Endodermal cell (in vitro differentiated cells): ENCODE measurements around the gene ARPIN. TPM values are rescaled to one million over a fixed set of nuclear protein-coding genes. Genes with fewer than 3 reads are reported as not detected.

ENCODE experiments used
- DNase-seq: peaks from one replicate; pipeline ENCODE4 v3.0.0-alpha.2; 2017
- H3K27ac ChIP-seq: 2 replicates; pipeline ENCODE4 v1.5.1; 2013; ENCODE audit warnings: mild to moderate bottlenecking, low read depth, low read length, moderate library complexity
- H3K27me3 ChIP-seq: 2 replicates; pipeline ENCODE4 v1.6.1; 2013; ENCODE audit warnings: mild to moderate bottlenecking, low read length, moderate library complexity; ENCODE audit not compliant: insufficient read depth, control insufficient read depth, poor library complexity, severe bottlenecking
- H3K36me3 ChIP-seq: 2 replicates; pipeline ENCODE4 v1.7.0; 2013; ENCODE audit warnings: mild to moderate bottlenecking, low read length, moderate library complexity; ENCODE audit not compliant: control insufficient read depth, insufficient read depth
- H3K4me1 ChIP-seq: one replicate; pipeline ENCODE4 v1.7.0; 2013; ENCODE audit warnings: low read length; ENCODE audit not compliant: control insufficient read depth, insufficient read depth
- H3K4me3 ChIP-seq: 2 replicates; pipeline ENCODE4 v1.5.1; 2013; ENCODE audit warnings: mild to moderate bottlenecking, low read length, moderate library complexity
- H3K9ac ChIP-seq: 2 replicates; pipeline ENCODE4 v1.6.1; 2013; ENCODE audit warnings: mild to moderate bottlenecking, low read length, moderate library complexity; ENCODE audit not compliant: poor library complexity, severe bottlenecking; ENCODE audit errors: extremely low read depth
- H3K9me3 ChIP-seq: 2 replicates; pipeline ENCODE4 v1.6.1; 2013; ENCODE audit warnings: mild to moderate bottlenecking, low read length, moderate library complexity; ENCODE audit not compliant: control insufficient read depth
- H3K27ac Mint-ChIP-seq: 2 replicates; pipeline ENCODE4 v1.8.0; 2020; ENCODE audit warnings: mixed read lengths
- H3K27me3 Mint-ChIP-seq: 2 replicates; pipeline ENCODE4 v1.8.0; 2021; ENCODE audit warnings: mild to moderate bottlenecking, mixed read lengths; ENCODE audit not compliant: insufficient read depth
- H3K36me3 Mint-ChIP-seq: 2 replicates; pipeline ENCODE4 v1.8.0; 2020; ENCODE audit warnings: low read depth, mixed read lengths
- H3K4me1 Mint-ChIP-seq: 2 replicates; pipeline ENCODE4 v1.8.0; 2020; ENCODE audit warnings: mixed read lengths
- H3K4me3 Mint-ChIP-seq: 2 replicates; pipeline ENCODE4 v1.8.0; 2020; ENCODE audit warnings: mild to moderate bottlenecking, moderate library complexity, mixed read lengths
- H3K9me3 Mint-ChIP-seq: 2 replicates; pipeline ENCODE4 v1.8.0; 2020; ENCODE audit warnings: mild to moderate bottlenecking, mixed read lengths
- CTCF ChIP-seq: fragments of 200-600 bp; sonication (generic); conservative IDR thresholded peaks from 2 replicates; pipeline ENCODE4 v1.5.0; 2021; ENCODE audit warnings: antibody characterized with exemption, mild to moderate bottlenecking
- WGBS, 2 experiments: methylation state at CpG; one replicate each; pipeline versions ENCODE4 v1.1.5 to v1.1.7; 2013; ENCODE audit warnings: missing lambda C conversion rate in 2 of 2, mixed read lengths in 1 of 2; ENCODE audit not compliant: insufficient coverage in 1 of 2, insufficient read length in 1 of 2; 5-methylcytosine and 5-hydroxymethylcytosine counted together
- total RNA-seq, 2 donors: library from RNA; stranded (reverse); fragmentation: NEBNext Ultra II Directional in 1 of 2; extraction: Animal tissue kit (Norgen Biotek cat#: 25700) in 1 of 2; gene quantifications; 2 replicates in 1 of 2; 3 replicates in 1 of 2; pipeline ENCODE4 v1.2.1, GENCODE V29; 2021

ARPIN gene
- total RNA-seq, 2 donors from 2014 or later, result 6.9 to 11.2 TPM

DNA sequence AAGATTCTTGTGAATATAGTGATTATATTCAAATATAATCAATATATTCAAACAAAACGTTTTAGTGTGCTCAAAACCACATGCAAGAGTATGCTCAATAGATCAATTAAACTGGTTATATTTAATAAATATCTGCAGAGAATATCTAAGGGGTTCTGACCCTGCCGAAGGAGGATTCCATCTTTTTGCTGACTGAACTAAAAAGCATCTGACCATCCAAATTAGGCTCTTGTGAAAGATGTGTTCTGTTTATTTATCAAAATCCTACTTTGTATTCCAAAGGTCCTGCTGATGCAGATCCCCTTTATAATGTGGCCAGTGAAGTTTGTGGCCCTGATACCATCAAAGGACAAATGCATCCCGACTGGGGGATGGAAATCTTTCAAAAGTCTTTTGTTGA, 41.8 kb upstream of the ARPIN start:
- Histone ChIP-seq H3K27me3 (no peaks in the 10 kb centered on the region), H3K27ac (no peak overlapping the region), H3K36me3 (no peaks in the 10 kb centered on the region), H3K4me1 (no peaks in the 10 kb centered on the region), H3K9ac (no peak overlapping the region), H3K9me3 (no peaks in the 10 kb centered on the region), H3K4me3 (no peak overlapping the region)
- H3K4me1 Mint-ChIP-seq, result no peaks in the 10 kb centered on the region
- peaks cover 8% of the 10 kb centered on the region for H3K9me3 Mint-ChIP-seq
- 100% methylated on average over 2 of the region's 3 CpGs; no CpG with 5 or more reads in 1 of the 2 experiments for WGBS, 2 experiments
- TF ChIP-seq CTCF, result no peak
- no peak for DNase-seq
- no peaks in the 10 kb centered on the region for H3K36me3 Mint-ChIP-seq
- H3K27me3 Mint-ChIP-seq, result peaks cover 2% of the 10 kb centered on the region
- no peak overlapping the region for H3K27ac Mint-ChIP-seq
- H3K4me3 Mint-ChIP-seq, result no peak overlapping the region

DNA sequence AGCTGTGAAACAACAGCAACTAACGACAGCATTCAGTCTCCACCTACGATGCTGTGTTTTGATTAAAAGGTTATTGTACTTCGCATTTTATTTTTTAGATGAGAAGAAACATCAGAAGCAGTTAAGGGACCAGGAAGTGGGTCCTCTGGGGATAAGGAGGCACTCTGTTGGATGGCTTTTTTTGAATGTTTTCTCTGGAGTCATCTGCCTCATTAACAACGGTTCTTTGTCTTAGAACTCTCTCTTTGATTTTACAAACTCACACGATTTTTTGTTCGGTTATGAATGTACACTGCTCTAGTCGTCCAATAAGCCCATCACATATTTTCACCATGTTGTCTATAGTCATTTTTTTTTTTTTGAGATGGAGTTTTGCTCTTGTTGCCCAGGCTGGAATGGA, 36.0 kb upstream of the ARPIN start:
- Mint-ChIP-seq H3K4me1 (no peaks in the 10 kb centered on the region), H3K36me3 (no peaks in the 10 kb centered on the region), H3K9me3 (peaks cover 10% of the 10 kb centered on the region), H3K4me3 (no peak overlapping the region), H3K27me3 (no peaks in the 10 kb centered on the region), H3K27ac (no peak overlapping the region)
- DNase-seq, result no peak
- no peaks in the 10 kb centered on the region for H3K36me3 ChIP-seq
- H3K4me1 ChIP-seq, result no peaks in the 10 kb centered on the region
- no peak for TF ChIP-seq CTCF
- H3K27me3 ChIP-seq, result no peaks in the 10 kb centered on the region
- no peak overlapping the region for H3K27ac ChIP-seq
- no peaks in the 10 kb centered on the region for H3K9me3 ChIP-seq
- WGBS, 2 experiments, result 86 to 87% methylated on average over 6 to 7 of the region's 7 CpGs
- H3K9ac ChIP-seq, result no peak overlapping the region
- no peak overlapping the region for H3K4me3 ChIP-seq

DNA sequence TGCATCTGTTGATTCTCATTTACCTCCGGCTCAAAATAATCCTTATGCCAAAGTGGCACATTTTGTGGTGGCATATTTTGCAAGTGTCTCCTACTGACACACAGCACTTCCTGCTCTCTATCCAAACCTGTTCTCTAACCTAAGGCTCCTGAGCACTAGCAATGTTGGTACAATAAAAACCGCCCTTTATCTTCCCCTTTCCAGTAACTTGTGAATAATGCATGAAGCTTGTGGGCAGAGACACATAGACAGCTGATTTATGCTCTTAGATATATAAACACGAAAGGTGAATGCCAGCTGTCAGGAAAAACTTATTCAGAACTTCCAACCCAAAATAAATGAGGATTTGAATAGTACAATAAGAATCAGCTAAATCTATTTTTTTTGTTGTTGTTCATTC, 34.6 kb upstream of the ARPIN start:
- TF ChIP-seq CTCF, result no peak
- Histone ChIP-seq H3K27ac (no peak overlapping the region), H3K4me3 (no peak overlapping the region), H3K9ac (no peak overlapping the region), H3K9me3 (no peaks in the 10 kb centered on the region), H3K4me1 (no peaks in the 10 kb centered on the region), H3K36me3 (no peaks in the 10 kb centered on the region), H3K27me3 (no peaks in the 10 kb centered on the region)
- Mint-ChIP-seq H3K4me1 (no peaks in the 10 kb centered on the region), H3K27ac (no peak overlapping the region), H3K36me3 (no peaks in the 10 kb centered on the region), H3K4me3 (no peak overlapping the region), H3K9me3 (peaks cover 10% of the 10 kb centered on the region), H3K27me3 (no peaks in the 10 kb centered on the region)
- no peak for DNase-seq
- 89 to 100% methylated on average over 2 to 3 of the region's 3 CpGs for WGBS, 2 experiments
